Measurements from ENCODE around the gene CHST8.

The CHST8 gene

GRCh38 chr19:33769208-33769607 is 147.5 kb downstream of the CHST8 start:
- DNase-seq (ENCODE audit: low read depth), result no peak

GRCh38 chr19:33770107-33770506 is 148.4 kb downstream of the CHST8 start:
- no peak for DNase-seq (ENCODE audit: low read depth)

GRCh38 chr19:33771384-33772101 is 149.8 kb downstream of the CHST8 start:
- DNase-seq (ENCODE audit: low read depth), result no peak

- no peak for DNase-seq (ENCODE audit: low read depth)
Measured at GRCh38 chr19:33772102-33772857, 150.5 kb downstream of the CHST8 start.

GRCh38 chr19:33772858-33773180 is 151.1 kb downstream of the CHST8 start:
- DNase-seq (ENCODE audit: low read depth), result no peak

GRCh38 chr19:33773704-33774624 is 152.2 kb downstream of the CHST8 start:
- DNase-seq (ENCODE audit: low read depth), result no peak

GRCh38 chr19:33774751-33775150 is 153.0 kb downstream of the CHST8 start:
- no peak for DNase-seq (ENCODE audit: low read depth)

- no peak for DNase-seq (ENCODE audit: low read depth)
Measured at GRCh38 chr19:33775731-33776487, 154.2 kb downstream of the CHST8 start.

GRCh38 chr19:33777351-33777750 is 155.6 kb downstream of the CHST8 start:
- DNase-seq (ENCODE audit: low read depth), result no peak

- no peak for DNase-seq (ENCODE audit: low read depth)
Measured at GRCh38 chr19:33777753-33778088, 156.0 kb downstream of the CHST8 start.

- no peak for DNase-seq (ENCODE audit: low read depth)
Measured at GRCh38 chr19:33778089-33778791, 156.5 kb downstream of the CHST8 start.

GRCh38 chr19:33779849-33780248 is 158.1 kb downstream of the CHST8 start:
- DNase-seq (ENCODE audit: low read depth), result no peak

- DNase-seq (ENCODE audit: low read depth), result no peak
Measured at GRCh38 chr19:33780251-33780650, 158.5 kb downstream of the CHST8 start.

- no peak for DNase-seq (ENCODE audit: low read depth)
Measured at GRCh38 chr19:33780746-33781145, 159.0 kb downstream of the CHST8 start.

GRCh38 chr19:33781415-33781935 is 159.7 kb downstream of the CHST8 start:
- no peak for DNase-seq (ENCODE audit: low read depth)

- no peak for DNase-seq (ENCODE audit: low read depth)
Measured at GRCh38 chr19:33781996-33782395, 160.2 kb downstream of the CHST8 start.

- DNase-seq (ENCODE audit: low read depth), result no peak
Measured at GRCh38 chr19:33784432-33784831, 162.7 kb downstream of the CHST8 start.

- DNase-seq (ENCODE audit: low read depth), result no peak
Measured at GRCh38 chr19:33785795-33786194, 164.0 kb downstream of the CHST8 start.

- DNase-seq (ENCODE audit: low read depth), result no peak
Measured at GRCh38 chr19:33788676-33789075, 166.9 kb downstream of the CHST8 start.

- no peak for DNase-seq (ENCODE audit: low read depth)
Measured at GRCh38 chr19:33789344-33789743, 167.6 kb downstream of the CHST8 start.

- DNase-seq (ENCODE audit: low read depth), result no peak
Measured at GRCh38 chr19:33794683-33795369, 173.1 kb downstream of the CHST8 start.
